HUDEP-2 (cell line): ENCODE measurements around the gene MOB2.
"Not testable (repeated sequence)": the region's sequence is repeated elsewhere in the genome, so short reads cannot be mapped to it uniquely, and the experiment has no call there.

Source experiments
- DNase-seq, 76 experiments: peaks; one replicate each; lab custom pipeline; 2025; ENCODE audit not compliant: unreplicated experiment in 76 of 76; lab: John Stamatoyannopoulos, UW

Gene MOB2

GRCh38 chr11:1519028-1520010, 32.7 kb upstream of the MOB2 start:
- no peak for DNase-seq

- DNase-seq, result no peak
These were observed 31.7 kb upstream of the MOB2 start for GRCh38 chr11:1518301-1518700.

- no peak for DNase-seq
These were observed 30.8 kb upstream of the MOB2 start for GRCh38 chr11:1517117-1518005.

GRCh38 chr11:1516273-1517067, 29.9 kb upstream of the MOB2 start:
- no peak for DNase-seq

GRCh38 chr11:1515082-1516060, 28.8 kb upstream of the MOB2 start:
- peak in 53 of 76 experiments; percentile 5 to 72 (median 43) for DNase-seq

- no peak for DNase-seq
These were observed 27.9 kb upstream of the MOB2 start for GRCh38 chr11:1514336-1515061.

GRCh38 chr11:1513326-1514296, 27.0 kb upstream of the MOB2 start:
- no peak for DNase-seq

GRCh38 chr11:1512531-1513258, 26.1 kb upstream of the MOB2 start:
- peak in 1 of 76 experiments; percentile 11 for DNase-seq

- DNase-seq, result no peak
These were observed 25.4 kb upstream of the MOB2 start for GRCh38 chr11:1511937-1512496.

GRCh38 chr11:1510928-1511327, 24.3 kb upstream of the MOB2 start:
- DNase-seq, result no peak

GRCh38 chr11:1510351-1510750, 23.8 kb upstream of the MOB2 start:
- DNase-seq, result not testable (repeated sequence)

- DNase-seq, result no peak
These were observed 23.2 kb upstream of the MOB2 start for GRCh38 chr11:1509626-1510255.

- DNase-seq, result no peak
These were observed 22.4 kb upstream of the MOB2 start for GRCh38 chr11:1508986-1509385.

GRCh38 chr11:1508491-1508891, 21.9 kb upstream of the MOB2 start:
- DNase-seq, result no peak

- no peak for DNase-seq
These were observed 21.0 kb upstream of the MOB2 start for GRCh38 chr11:1507381-1508140.
